Transverse colon (tissue), 4 donors: ENCODE results near the gene ARHGEF10L.

Source experiments
- POLR2A ChIP-seq: fragments of 450-650 bp; IDR thresholded peaks from one replicate; pipeline ENCODE4 v1.6.1; 2016; ENCODE audit warnings: antibody characterized with exemption, mild to moderate bottlenecking, moderate library complexity
- POLR2AphosphoS5 ChIP-seq, 3 donors: sonication (generic); formaldehyde crosslinking; IDR thresholded peaks; one replicate each; pipeline ENCODE4 v1.6.1; 2016; ENCODE audit warnings: antibody characterized with exemption in 3 of 3
- TF ChIP-seq, protein P1 (sequence below), 5 experiments: fragments of 200-600 bp in 3 of 5; fragments of 450-650 bp in 2 of 5; sonication (generic) in 3 of 5; IDR thresholded peaks; 1 replicate in 2 of 5; 2 replicates in 3 of 5; pipeline ENCODE4 v1.5.1; 2016 to 2017; ENCODE audit warnings: antibody characterized with exemption in 5 of 5, inconsistent platforms in 3 of 5, mild to moderate bottlenecking in 2 of 5, moderate library complexity in 1 of 5

DNA sequence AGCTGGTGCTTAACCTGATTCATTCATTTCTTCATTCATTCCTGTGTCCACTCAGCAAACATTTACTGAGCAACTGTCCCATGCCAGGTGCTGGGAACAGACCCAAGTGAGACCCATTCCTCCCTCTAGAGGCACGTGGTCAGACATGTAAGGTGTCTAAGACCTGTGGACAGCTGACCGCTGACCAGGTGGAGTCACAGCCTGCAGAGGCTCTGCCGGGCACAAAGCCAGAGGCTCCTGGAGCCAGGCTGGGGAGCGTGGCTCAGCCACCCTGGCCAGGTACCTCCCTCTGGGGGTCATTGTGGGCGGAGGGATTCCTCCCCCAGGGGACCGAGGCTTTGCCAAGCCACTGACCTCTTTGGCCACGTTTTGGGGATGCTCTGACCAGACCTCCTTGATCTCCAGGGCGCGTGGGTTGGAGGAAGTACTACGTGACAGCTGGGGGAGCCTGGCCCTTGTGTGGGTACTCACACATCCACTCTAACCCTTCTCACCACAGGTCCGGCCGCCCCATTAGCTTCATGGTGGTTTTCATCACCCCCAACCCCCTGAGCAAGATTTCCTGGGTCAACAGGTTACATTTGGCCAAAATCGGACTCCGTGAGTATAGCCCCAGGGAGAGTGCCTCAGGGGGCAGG, 100.3 kb downstream of the ARHGEF10L start:
- TF ChIP-seq, protein P1, sequence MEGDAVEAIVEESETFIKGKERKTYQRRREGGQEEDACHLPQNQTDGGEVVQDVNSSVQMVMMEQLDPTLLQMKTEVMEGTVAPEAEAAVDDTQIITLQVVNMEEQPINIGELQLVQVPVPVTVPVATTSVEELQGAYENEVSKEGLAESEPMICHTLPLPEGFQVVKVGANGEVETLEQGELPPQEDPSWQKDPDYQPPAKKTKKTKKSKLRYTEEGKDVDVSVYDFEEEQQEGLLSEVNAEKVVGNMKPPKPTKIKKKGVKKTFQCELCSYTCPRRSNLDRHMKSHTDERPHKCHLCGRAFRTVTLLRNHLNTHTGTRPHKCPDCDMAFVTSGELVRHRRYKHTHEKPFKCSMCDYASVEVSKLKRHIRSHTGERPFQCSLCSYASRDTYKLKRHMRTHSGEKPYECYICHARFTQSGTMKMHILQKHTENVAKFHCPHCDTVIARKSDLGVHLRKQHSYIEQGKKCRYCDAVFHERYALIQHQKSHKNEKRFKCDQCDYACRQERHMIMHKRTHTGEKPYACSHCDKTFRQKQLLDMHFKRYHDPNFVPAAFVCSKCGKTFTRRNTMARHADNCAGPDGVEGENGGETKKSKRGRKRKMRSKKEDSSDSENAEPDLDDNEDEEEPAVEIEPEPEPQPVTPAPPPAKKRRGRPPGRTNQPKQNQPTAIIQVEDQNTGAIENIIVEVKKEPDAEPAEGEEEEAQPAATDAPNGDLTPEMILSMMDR (IDR thresholded peaks at IDR 0.05): no peak
- TF ChIP-seq POLR2AphosphoS5 (IDR thresholded peaks at IDR 0.05) (no peak), POLR2A (no peak)
